HG03039 (cell line): Measurements from ENCODE around the gene LTF.
"Not testable (repeated sequence)": the region's sequence is repeated elsewhere in the genome, so short reads cannot be mapped to it uniquely, and the experiment has no call there.

Source experiments
- ATAC-seq: cut with Tn5 transposase; IDR thresholded peaks from one replicate; pipeline ENCODE4 v1.9.1; 2021; ENCODE audit warnings: mild to moderate bottlenecking, moderate library complexity; ENCODE audit not compliant: unreplicated experiment

The LTF gene

DNA sequence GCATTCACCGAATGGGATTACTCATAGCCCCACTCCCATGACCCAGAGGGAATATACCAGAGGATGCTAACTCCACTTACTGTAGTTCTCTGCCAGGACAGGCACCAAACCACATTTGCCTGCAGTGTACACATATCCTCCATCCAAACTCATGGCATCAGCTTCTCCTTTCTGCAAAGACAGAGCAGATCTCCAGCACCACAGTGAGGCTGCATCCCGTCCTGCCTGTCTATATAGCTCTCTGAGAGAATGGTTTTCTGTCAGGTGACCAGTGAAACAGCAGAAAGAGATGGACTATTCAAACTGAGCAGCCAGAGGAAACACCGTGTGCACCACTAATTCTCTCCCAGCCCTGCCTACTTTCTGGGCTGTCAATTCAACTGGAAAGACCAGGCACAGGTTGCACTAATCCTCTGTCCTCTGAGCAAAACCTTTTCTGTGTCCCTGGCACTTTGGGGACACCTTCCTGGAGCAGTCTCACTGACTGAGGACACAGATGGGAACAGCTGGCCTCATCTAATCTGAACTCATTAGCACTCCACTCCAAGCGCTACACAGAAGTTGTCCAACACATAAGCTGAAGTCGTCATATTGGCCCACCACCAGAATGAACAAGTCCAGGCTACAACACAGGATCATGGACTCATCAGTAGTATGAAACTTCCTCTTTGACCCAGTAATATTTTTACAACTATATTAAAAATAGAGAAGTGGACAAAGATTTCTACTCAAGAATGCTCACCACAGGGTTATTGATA lies 17.3 kb downstream of the LTF start:
- no peak for ATAC-seq

DNA sequence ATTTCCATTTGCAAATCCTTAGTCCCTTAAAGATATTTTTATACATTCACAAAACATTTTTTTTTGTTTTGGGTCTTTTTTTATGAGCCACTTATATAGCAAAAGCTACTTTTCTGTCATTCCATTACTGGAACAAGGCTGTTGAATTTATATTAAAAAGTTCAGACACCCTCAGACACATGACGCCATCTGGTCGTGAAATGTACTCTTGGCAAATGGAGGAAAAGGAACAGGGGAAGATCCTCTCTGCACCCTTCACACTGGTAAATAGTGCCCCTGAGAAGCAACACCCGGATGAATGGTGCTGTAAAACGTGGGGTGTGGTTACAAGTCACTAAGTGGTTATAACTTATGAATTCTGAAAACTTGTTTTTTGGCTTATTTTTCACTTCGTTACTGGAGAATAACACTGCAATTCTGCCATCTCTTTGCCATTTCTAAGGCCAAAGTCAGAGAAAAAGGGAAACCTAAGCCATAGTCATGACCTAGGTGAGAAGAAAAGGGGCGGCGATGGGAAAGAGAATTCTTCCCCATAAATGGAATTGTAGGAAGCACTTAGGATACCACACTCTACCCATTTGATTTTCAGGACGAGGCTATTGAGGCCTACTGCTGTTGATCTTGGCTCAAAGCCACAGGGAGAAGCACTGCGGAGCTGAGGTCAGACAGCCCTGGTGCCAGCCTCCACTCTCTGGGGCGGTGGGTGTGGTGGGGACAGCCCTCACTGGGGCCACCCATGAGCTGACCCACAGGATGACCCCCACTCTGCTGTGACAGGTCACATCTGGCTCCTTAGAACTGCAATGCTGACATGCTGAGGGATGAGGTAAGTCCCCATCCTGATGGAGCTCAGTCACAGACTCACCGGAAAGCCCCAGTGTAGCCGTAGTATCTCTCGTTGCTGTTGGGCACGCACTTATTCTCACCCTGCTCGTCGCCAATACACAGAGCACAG lies 21.9 kb downstream of the LTF start:
- ATAC-seq: no peak

DNA sequence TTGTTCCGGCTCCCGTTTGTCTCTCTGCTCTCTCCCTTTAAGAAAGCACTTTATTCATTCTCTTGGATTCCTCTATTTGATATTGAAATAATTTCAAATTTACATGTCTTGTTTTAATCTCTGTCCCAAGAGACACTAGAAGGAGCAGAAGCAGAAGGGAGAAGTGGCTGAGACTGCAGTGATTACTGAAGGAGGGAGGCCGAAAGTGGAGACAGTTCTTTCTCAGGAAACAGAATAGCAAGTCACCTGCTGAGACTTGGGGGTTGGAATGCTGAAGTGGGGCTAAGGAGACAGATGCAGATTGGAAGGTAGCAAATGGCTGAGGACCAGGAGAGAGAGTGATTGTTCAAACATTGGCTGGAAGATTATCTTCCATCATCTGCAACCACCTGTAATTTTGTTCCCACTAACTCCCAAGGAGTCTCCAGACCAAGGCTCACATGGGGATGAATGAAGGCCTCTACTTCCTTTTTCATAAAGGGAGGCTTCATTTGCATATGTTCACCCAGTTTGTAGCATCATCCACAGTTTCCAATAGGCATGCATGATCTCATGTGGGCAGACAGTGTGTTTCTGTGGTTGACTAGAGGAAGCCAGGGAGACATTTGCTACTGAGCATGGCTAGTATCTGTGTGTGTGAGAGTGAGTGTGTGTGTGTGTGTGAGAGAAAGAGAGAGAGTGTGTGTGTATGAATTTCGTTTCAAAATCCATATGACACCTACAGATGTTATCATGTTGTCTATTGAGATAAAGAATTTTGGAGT lies 24.0 kb downstream of the LTF start:
- ATAC-seq: no peak

DNA sequence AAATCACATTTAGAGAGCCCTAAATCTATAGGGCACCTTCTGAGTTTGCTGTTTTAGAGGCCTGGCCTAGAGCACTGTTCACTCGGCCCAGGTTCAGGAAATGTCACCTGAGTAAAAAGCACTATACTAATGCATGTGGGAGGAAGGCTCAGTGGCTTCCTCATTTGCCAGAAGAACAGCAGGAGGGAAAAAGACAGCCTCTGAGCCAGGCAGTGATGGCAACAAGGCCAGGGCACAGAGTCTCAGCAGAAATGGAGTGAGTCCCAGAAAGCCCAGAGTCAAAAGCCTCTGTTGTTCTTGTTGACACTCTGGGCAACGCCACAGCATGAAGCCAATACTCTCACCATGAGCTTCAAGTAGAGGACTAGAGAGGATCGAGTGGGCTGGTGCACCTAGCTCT lies 25.9 kb downstream of the LTF start:
- no peak for ATAC-seq

DNA sequence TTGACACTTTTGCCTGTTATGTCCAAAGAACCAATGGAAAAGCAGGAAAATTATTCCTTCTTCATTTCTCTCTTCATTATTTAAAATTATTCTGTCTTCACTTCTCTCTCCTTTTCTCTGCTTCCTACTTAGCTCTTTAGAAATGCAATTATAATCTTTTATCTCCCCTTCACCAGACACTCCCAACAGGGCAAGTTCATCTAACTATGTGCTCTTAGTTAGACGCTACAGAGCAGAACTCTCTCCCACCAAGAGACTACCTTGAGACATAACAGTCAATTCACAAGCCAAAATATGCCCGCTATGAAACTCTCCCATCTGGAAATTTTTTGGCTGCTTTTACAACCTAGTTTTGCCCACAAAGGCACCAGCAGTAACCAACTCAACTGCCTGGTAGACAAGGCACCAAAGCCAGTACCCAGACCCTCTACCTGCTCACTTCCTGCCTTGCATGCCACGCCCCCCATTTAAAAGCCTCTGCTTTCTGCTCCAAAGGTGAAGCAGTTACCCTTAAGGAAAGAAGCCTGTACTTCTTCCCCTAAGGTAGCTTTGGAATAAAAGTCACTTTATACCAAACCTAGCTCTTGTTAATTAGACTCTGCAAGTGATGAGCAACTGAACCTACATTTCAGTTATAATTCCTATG lies 29.5 kb downstream of the LTF start:
- ATAC-seq: no peak

DNA sequence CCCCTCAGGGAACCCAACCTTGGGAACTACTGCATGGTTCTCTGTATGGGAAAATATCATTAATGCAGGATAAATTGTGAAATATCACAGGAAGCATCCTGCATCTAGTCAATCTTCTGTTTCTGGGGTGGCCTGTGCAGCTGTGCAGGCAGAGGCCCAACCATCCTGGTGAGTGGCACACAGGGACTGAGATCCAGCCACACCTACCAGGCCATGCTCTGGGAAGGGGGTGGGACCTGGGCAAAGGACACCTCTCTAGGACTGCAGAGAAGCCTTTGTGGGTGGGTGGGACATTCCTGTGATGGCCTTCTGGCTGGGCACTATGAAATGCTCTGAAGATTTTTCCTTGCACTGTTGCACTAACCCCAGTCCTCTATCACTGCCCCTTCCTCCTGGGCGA lies 30.9 kb downstream of the LTF start:
- ATAC-seq: no peak

DNA sequence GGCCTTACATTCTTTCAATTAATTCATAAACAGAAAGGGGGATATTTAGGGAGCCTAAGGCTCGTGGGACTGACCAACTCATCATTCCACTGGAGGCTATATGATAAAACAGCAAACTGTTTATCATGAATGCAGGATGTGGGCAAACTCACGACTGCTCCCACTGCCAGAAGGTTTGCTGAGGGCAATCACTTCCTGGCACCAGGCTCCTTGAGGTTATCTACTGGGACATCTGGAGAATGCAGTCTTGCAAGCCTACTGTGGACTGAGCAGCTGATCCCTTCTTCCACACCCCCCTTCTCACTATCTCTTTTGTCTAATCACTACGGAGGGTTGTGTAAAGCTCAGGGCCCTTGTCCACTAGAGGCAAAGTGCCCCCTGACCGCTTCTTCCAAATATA lies 31.6 kb downstream of the LTF start:
- not testable (repeated sequence) for ATAC-seq

DNA sequence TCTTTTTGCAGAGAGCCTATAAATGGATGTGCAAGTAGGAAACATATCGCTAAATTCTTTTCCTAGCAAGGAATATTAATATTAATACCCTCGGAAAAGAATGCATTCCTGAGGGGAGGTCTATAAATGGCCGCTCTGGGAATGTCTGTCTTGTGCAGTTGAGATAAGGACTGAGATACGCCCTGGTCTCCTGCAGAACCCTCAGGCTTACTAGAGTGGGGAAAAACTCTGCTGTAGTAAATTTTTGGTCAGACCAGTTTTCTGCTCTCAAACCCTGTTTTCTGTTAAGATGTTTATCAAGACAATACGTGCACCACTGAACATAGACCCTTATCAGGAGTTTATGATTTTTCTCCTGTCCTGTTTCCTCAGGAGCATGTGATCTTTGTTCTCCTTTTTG lies 32.8 kb downstream of the LTF start:
- ATAC-seq: not testable (repeated sequence)

DNA sequence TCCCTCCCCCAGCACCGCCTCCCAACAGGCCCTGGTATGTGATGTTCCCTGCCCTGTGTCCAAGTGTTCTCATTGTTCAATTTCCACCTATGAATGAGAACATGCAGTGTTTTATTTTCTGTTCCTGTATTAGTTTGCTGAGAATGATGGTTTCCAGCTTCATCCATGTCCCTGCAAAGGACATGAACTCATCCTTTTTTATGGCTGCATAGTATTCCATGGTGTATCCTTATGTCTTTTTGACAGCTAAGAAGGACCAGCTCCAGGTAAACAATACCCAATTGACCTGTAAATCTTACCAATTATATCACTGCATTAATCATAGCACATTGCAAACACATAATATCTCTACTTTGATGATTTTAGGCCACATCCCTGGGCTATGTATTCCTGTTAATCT lies 33.8 kb downstream of the LTF start:
- not testable (repeated sequence) for ATAC-seq

DNA sequence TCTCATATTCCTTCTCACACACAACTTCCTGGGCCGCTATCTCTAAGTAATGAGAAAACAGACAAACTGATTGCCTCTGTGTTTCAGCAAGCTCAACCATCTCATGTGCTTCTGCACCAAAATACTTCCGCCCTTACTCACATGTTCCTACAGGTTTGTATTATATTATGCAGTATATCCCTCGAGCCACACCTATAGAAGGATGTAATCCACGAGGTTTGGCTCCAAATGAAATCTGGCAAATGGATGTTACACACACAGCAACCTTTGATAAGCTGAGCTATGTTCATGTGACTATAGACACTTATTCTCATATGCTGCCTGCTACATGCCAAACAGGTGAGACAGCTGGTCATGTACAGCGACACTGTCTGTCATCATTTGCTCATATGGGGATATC lies 35.0 kb downstream of the LTF start:
- ATAC-seq: no peak

DNA sequence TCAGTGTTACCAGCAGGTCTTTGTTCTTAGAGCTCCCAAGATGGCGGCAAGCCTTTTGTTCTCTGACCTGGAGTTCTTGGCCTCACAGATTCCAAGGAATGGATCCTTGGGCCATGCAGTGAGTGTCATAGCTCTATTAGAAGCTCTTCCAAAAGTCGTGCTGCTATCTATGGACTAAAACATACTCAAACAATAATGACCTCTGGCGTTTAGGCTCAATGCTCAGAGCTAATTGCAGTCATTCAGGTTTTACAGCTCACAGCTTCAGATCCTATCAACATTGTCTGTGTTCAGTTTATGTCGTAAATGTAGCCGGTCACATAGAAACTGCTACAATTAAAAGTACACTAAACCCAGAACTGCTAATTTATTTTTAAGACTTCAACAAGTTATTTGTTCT lies 35.5 kb downstream of the LTF start:
- no peak for ATAC-seq

DNA sequence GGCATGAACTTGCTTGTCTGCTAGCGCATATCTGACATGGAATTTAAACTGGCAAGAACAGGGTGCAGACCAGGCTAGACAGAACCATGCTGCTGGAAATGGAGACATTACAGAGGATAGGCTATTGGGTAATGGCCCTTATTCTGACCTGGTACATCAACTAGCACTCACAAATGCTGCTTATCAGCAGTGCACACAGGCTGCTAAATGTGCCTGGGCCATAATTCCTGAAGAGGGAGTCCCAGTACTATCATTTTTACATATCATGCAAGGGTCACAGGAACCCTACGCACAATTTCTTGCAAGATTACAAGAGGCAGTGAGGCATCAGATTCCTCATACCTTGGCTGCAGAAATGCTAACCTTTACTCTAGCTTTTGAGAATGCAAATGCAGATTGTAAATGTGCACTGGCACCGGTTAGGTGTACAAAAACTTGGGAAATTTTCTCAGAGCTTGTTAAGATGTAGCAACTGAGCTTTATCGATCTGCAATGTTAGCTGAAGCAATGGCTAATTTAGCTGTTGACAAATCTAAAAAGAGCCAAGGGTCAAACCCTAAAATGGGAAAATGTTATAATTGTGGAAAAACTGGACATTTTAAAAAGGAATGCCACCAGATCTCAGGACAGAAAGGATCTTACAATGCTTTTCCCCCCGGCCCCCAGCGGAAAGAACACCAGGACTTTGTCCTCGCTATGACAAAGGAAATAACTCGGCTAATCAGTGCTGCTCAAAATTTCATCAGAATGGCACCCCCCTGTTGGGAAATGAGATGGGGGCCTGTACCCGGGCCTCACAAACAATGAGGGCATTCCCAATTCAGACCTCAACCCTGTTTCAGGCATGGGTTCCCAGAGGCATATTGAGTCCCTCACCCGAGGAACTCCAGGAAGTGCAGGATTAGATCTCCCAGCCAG lies 36.5 kb downstream of the LTF start:
- ATAC-seq: no peak

DNA sequence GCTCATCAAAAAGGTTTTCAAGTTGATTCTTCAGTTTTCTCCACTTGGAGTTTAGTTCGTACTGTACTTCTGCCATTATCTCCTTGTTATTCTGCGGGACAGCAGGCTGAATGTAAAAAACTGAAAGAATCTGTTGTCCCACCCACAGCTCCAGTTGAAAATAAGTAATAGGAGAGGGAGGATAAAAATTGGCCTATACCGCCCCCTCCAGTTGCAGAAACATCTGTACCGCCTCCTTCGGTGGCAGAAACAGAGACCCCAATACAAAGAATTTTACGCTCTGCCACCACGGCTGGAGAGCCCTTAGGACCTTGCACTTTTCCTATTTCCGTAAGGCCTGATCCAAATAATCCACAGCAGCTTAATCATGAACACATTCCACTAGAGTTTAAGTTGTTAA lies 37.3 kb downstream of the LTF start:
- ATAC-seq: not testable (repeated sequence)

DNA sequence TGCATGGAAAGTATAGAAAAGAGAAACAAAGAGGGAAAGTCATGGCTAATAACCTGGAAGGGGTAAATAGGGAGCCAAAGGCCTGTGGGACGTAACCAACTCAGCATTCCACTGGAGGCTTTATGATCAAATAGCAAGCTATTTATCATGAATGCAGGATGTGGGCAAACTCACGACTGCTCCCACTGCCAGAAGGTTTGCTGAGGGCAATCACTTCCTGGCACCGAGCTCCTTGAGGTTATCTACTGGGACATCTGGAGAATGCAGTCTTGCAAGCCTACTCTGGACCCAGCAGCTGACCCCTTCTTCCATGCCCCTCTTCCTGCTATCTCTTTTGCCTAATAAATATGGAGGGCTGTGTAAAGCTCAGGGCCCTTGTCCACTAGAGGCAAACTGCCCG lies 38.2 kb downstream of the LTF start:
- not testable (repeated sequence) for ATAC-seq

DNA sequence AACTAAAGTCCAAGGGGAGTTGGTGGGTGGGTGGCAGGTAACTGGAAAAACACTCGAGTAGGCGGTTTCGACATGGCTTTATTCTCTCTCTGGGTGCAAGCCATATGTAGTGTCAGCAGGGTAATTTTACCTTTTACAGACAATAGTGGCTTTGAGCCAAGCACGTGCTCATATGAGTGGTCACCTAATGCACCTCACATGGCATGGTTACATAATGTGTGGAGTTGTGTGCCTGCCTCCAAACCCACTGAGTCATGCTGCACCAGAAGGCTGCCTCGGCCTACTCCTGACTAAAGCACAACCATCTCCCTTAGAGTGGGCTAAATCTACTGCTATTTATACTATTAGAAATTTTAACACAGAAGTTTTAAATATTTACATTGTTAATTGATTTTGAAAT lies 41.1 kb downstream of the LTF start:
- ATAC-seq: no peak

DNA sequence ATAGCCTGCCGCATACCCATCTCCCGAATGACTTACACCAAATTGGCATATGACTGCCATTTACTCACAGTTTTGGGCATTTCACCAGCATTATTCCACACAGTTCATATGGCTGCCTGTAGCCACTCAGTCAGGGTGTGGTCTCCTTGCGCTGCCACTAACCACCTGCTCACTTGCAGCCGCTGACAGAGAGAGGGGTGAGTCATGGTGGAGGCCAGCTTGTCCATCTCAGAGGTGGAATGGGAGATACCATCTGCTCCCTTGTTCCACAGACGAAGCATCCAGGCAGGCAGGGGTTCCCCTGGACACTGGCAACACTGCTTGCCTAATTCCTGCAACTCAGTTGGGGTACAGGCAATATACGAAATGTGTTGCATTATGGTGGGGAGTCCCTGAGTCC lies 42.1 kb downstream of the LTF start:
- no peak for ATAC-seq

DNA sequence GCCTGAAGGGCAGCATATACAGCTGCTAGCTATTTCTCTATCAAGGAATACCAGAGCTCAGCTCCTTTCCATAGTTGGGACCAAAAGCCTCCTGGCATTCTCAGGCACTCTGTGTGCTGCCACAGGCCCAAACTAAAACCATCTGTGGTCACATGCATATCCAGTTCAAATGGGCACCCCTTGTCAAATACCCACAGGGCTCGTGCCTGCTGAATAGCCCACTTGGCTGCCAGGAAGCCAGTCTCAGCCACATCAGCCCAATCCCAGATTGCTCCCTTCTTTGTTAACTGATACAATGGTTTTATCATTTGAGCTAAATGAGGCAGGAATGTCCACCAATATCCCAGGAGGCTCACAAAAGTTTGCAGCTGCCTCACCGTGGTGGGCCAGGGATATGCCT lies 43.8 kb downstream of the LTF start:
- ATAC-seq: no peak

DNA sequence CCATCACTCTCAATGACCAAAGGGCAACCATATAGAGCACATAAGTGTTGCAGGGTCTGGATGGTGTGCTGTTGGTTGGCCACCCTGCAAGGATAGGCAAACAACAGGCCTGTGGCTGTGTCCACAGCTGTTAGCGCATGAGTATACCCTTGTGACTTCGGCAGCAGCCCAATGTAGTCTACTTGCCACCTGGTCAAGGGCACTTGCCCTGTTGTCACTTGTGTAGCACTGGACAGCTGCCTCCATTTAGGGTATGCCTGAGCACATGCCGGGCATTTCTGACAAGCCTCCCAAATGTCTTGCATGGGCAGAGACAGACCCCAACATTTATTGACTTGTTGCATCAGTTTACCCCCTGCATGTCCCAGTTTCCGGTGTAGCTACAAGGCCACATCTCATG lies 44.9 kb downstream of the LTF start:
- ATAC-seq: no peak

DNA sequence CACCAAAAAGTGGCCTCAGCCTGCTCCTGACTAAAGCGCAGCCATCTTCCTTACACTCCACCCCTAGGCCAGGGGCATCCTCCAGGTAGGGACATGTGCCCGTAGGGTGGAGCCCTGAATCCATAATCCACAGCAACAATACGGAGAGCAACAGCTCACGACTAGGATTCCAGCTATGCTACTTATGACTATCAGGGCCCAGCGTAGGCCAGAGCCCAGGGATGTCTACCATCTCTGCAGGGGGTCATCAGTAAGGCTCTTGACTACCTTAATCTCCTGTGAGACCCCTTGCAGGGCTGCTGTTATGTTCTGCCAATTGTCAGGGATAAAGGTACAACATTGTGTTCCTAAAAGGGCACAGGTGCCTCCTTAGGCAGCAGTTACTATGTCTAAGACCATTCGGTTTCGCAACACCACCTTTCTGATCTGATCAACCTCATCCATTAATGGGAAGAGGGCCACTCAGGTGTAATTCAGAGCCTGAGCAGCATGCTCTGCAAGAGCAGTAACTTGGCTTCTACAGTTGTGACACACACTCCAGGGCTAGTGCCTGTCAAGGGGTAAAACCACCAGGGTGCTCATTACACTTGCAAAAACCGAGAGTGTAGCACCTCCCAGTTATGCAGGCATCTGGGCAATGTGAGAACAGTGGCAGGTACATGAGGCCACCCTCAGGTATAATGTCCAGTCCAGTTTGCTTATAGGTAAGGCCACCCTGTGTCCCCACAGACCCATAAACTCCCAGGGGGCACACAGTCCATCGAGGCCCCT lies 46.7 kb downstream of the LTF start:
- ATAC-seq: no peak
